ENCODE data around the gene EIPR1.
"Not testable (repeated sequence)": the region's sequence is repeated elsewhere in the genome, so short reads cannot be mapped to it uniquely, and the experiment has no call there.

The EIPR1 gene

DNA sequence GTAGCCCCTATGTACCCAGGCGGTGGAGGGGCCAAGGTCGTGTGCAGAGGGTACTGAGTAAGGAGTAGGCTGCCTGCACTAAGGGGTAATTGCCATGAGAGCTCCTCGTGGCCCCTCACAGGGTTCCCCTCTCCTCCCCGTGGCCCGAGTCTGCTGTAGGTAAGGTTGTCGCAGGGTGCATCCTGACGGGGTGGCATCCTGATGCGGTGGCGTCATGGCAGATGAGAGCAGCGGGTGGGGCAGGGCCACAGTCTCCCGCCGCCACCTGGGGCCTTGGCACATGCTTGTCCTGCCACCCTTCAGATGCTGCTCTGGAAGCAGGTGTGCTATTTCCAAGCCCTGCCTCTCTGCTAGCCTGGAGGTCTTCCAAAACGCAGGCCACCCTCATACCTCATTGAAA is 89.7 kb downstream of the EIPR1 start:
- TF ChIP-seq EZH2phosphoT487 (conservative IDR thresholded peaks at IDR 0.05; ENCODE audit: low read length): no peak
- TF ChIP-seq, protein P1, sequence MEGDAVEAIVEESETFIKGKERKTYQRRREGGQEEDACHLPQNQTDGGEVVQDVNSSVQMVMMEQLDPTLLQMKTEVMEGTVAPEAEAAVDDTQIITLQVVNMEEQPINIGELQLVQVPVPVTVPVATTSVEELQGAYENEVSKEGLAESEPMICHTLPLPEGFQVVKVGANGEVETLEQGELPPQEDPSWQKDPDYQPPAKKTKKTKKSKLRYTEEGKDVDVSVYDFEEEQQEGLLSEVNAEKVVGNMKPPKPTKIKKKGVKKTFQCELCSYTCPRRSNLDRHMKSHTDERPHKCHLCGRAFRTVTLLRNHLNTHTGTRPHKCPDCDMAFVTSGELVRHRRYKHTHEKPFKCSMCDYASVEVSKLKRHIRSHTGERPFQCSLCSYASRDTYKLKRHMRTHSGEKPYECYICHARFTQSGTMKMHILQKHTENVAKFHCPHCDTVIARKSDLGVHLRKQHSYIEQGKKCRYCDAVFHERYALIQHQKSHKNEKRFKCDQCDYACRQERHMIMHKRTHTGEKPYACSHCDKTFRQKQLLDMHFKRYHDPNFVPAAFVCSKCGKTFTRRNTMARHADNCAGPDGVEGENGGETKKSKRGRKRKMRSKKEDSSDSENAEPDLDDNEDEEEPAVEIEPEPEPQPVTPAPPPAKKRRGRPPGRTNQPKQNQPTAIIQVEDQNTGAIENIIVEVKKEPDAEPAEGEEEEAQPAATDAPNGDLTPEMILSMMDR (IDR thresholded peaks at IDR 0.05; ENCODE audit: insufficient read depth, low read length, poor library complexity, severe bottlenecking): no peak
- H3K27ac ChIP-seq (ENCODE audit: low read depth, low read length): no peak overlapping the region
- H3K9me3 ChIP-seq (ENCODE audit: insufficient read depth, low read length): no peaks in the 10 kb centered on the region
- no peak overlapping the region for H3K4me3 ChIP-seq (ENCODE audit: insufficient read depth, low read length, poor library complexity, severe bottlenecking)
- no peaks in the 10 kb centered on the region for H3K9me2 ChIP-seq (replicated peaks; ENCODE audit: insufficient read depth, low read length)
- no peak overlapping the region for H2AFZ ChIP-seq (ENCODE audit: low read depth, low read length, severe bottlenecking)
- no peaks in the 10 kb centered on the region for H3F3A ChIP-seq (ENCODE audit: insufficient read depth)
- peaks cover 27% of the 10 kb centered on the region; the same call in 1 of the 2 replicates for H3K79me2 ChIP-seq (ENCODE audit: insufficient read depth, low read length)
- no peaks in the 10 kb centered on the region for H3K36me3 ChIP-seq (ENCODE audit: low read length)
- H3K9ac ChIP-seq (ENCODE audit: low read length): no peak overlapping the region
- H3K4me2 ChIP-seq (ENCODE audit: low read depth, low read length, poor library complexity, severe bottlenecking): no peak overlapping the region
- no peaks in the 10 kb centered on the region; the same call in 1 of the 2 replicates for H4K20me1 ChIP-seq (ENCODE audit: low read depth, low read length)
- no peaks in the 10 kb centered on the region for H3K27me3 ChIP-seq (ENCODE audit: low read length)

DNA sequence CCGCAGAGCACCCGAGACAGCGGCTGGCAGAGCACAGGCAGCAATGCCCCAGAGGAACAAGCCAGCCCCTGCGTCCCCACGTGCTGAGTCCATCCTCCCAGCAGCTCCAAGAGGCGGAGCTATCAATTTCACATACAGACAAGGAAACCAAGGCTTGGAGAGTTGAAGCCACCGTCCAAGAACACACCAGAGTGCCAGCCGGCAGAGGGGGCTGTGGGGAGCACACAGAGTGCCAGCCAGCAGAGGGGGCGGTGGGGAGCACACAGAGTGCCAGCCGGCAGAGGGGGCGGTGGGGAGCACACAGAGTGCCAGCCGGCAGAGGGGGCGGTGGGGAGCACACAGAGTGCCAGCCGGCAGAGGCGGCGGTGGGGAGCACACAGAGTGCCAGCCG is 91.0 kb downstream of the EIPR1 start:
- not testable (repeated sequence) for H3K9ac ChIP-seq (ENCODE audit: low read length); H3K27ac ChIP-seq (ENCODE audit: low read depth, low read length); H3K9me3 ChIP-seq (ENCODE audit: insufficient read depth, low read length); H3K9me2 ChIP-seq (replicated peaks; ENCODE audit: insufficient read depth, low read length); H3K27me3 ChIP-seq (ENCODE audit: low read length); H3K4me3 ChIP-seq (ENCODE audit: insufficient read depth, low read length, poor library complexity, severe bottlenecking); H3K36me3 ChIP-seq (ENCODE audit: low read length); H4K20me1 ChIP-seq (ENCODE audit: low read depth, low read length); H3F3A ChIP-seq (ENCODE audit: insufficient read depth); H2AFZ ChIP-seq (ENCODE audit: low read depth, low read length, severe bottlenecking); H3K4me2 ChIP-seq (ENCODE audit: low read depth, low read length, poor library complexity, severe bottlenecking)
- H3K79me2 ChIP-seq (ENCODE audit: insufficient read depth, low read length): peaks cover 22% of the 10 kb centered on the region; the same call in 1 of the 2 replicates

DNA sequence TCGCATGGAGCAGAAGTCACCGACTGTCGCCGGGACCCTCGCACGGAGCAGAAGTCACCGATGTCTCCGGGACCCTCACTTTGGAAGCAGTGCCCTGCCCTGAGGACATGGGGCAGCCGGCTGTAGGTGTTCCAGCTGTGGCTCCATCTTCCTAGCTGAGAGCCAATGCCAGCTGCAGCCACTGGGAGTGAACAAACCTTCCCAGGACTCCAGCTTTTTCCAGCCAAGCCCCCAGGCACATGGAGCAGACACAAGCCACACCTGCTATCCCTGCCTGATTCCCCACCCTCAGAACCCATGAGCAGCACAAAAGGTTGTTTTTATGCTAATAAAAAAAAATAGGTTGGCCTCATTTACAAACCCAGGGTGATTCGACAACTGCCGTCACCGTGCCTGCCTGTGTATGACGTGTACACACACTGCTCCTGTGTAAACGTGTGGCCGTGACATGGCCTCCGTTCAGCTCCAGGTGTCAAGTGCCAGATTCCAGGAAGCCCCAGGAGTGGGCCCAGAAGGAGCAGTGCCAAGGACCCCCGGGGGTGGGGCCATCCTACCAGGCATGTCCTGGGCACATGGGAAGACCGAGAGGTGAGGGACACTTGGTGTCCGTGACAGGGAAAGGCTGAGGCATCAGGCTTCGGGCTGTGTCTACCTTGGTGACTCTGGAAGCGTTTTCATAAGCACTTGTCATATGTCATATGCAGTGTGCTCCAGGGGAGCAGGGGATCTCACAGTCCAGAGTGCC is 91.5 kb downstream of the EIPR1 start:
- TF ChIP-seq, protein P1 (IDR thresholded peaks at IDR 0.05; ENCODE audit: insufficient read depth, low read length, poor library complexity, severe bottlenecking): no peak
- TF ChIP-seq EZH2phosphoT487 (conservative IDR thresholded peaks at IDR 0.05; ENCODE audit: low read length): no peak
- Histone ChIP-seq H3K4me3 (ENCODE audit: insufficient read depth, low read length, poor library complexity, severe bottlenecking) (no peak overlapping the region), H4K20me1 (ENCODE audit: low read depth, low read length) (no peaks in the 10 kb centered on the region; the same call in 1 of the 2 replicates), H3K36me3 (ENCODE audit: low read length) (no peaks in the 10 kb centered on the region), H3K9me2 (replicated peaks; ENCODE audit: insufficient read depth, low read length) (no peaks in the 10 kb centered on the region), H3K27ac (ENCODE audit: low read depth, low read length) (no peak overlapping the region), H3K9me3 (ENCODE audit: insufficient read depth, low read length) (no peaks in the 10 kb centered on the region), H3K9ac (ENCODE audit: low read length) (no peak overlapping the region), H3F3A (ENCODE audit: insufficient read depth) (no peaks in the 10 kb centered on the region), H3K27me3 (ENCODE audit: low read length) (no peaks in the 10 kb centered on the region), H2AFZ (ENCODE audit: low read depth, low read length, severe bottlenecking) (no peak overlapping the region), H3K79me2 (ENCODE audit: insufficient read depth, low read length) (peaks cover 19% of the 10 kb centered on the region; the same call in 1 of the 2 replicates), H3K4me2 (ENCODE audit: low read depth, low read length, poor library complexity, severe bottlenecking) (no peak overlapping the region)
